Body of pancreas (tissue), 4 donors: Measurements from ENCODE around the gene INSR.

ENCODE experiments used
- CTCF ChIP-seq, 7 experiments: fragments of 450-650 bp in 4 of 7; fragments of 200-600 bp in 3 of 7; sonication (generic) in 3 of 7; IDR thresholded peaks; one replicate each; pipeline ENCODE4 v1.5.1; 2016 to 2019; ENCODE audit warnings: antibody characterized with exemption in 7 of 7
- POLR2A ChIP-seq, 3 donors: fragments of 450-650 bp; IDR thresholded peaks; one replicate each; pipeline ENCODE4 v1.6.1; 2016; ENCODE audit warnings: antibody characterized with exemption in 3 of 3, mild to moderate bottlenecking in 2 of 3

- no peak for TF ChIP-seq CTCF (IDR thresholded peaks at IDR 0.05)
- TF ChIP-seq POLR2A (IDR thresholded peaks at IDR 0.05) = no peak
Measured at GRCh38 chr19:7132054-7132453, 162.2 kb downstream of the INSR start.
